NCI-H1417 treated with DMSO at 0.1 percent for 48 hours (cell line): ENCODE measurements around the gene RNF5.
"Not testable (repeated sequence)": the region's sequence is repeated elsewhere in the genome, so short reads cannot be mapped to it uniquely, and the experiment has no call there.

Experiments
- DNase-seq: peaks from one replicate; lab custom pipeline; 2025; lab: John Stamatoyannopoulos, UW

Gene RNF5

GRCh38 chr6:32177788-32178546 is at the start of gene RNF5:
Gene RNF5, plus strand, starts transcription at chr6:32178405. Its CDS starts 107 bp downstream, at chr6:32178512.
- peak; percentile 97 for DNase-seq

GRCh38 chr6:32128751-32129296 is 49.4 kb upstream of the RNF5 start:
- no peak for DNase-seq

GRCh38 chr6:32129297-32130088 is 48.7 kb upstream of the RNF5 start:
- DNase-seq = no peak

GRCh38 chr6:32131439-32131948 is 46.7 kb upstream of the RNF5 start:
- no peak for DNase-seq

- DNase-seq = no peak
Measured at GRCh38 chr6:32132110-32132509, 46.1 kb upstream of the RNF5 start.

GRCh38 chr6:32133786-32134185 is 44.4 kb upstream of the RNF5 start:
- DNase-seq = no peak

- no peak for DNase-seq
Measured at GRCh38 chr6:32137454-32137853, 40.8 kb upstream of the RNF5 start.

GRCh38 chr6:32139590-32139989 is 38.6 kb upstream of the RNF5 start:
- DNase-seq = no peak

- DNase-seq = no peak
Measured at GRCh38 chr6:32140420-32141046, 37.7 kb upstream of the RNF5 start.

GRCh38 chr6:32144238-32144637 is 34.0 kb upstream of the RNF5 start:
- DNase-seq = not testable (repeated sequence)

GRCh38 chr6:32146287-32146686 is 31.9 kb upstream of the RNF5 start:
- no peak for DNase-seq

- no peak for DNase-seq
Measured at GRCh38 chr6:32146687-32147086, 31.5 kb upstream of the RNF5 start.

- DNase-seq = no peak
Measured at GRCh38 chr6:32147401-32148132, 30.6 kb upstream of the RNF5 start.

GRCh38 chr6:32148289-32149091 is 29.7 kb upstream of the RNF5 start:
- no peak for DNase-seq

- DNase-seq = no peak
Measured at GRCh38 chr6:32149092-32149755, 29.0 kb upstream of the RNF5 start.

- DNase-seq = no peak
Measured at GRCh38 chr6:32149932-32150870, 28.0 kb upstream of the RNF5 start.

- DNase-seq = no peak
Measured at GRCh38 chr6:32151181-32151862, 26.9 kb upstream of the RNF5 start.
